HL-60 (cell line): ENCODE data around the gene POU2F3.

Experiments used
- GABPA ChIP-seq: IDR thresholded peaks from 2 replicates; pipeline ENCODE4 v1.6.1; 2012; ENCODE audit warnings: low read depth
- POLR2AphosphoS5 ChIP-seq: IDR thresholded peaks from 2 replicates; pipeline ENCODE4 v1.6.1; 2012; ENCODE audit warnings: low read depth
- TF ChIP-seq, protein P1 (sequence below): IDR thresholded peaks from one replicate; pipeline ENCODE4 v1.5.1; 2011; ENCODE audit warnings: low read length, control low read depth, inconsistent platforms; ENCODE audit not compliant: insufficient read depth

DNA sequence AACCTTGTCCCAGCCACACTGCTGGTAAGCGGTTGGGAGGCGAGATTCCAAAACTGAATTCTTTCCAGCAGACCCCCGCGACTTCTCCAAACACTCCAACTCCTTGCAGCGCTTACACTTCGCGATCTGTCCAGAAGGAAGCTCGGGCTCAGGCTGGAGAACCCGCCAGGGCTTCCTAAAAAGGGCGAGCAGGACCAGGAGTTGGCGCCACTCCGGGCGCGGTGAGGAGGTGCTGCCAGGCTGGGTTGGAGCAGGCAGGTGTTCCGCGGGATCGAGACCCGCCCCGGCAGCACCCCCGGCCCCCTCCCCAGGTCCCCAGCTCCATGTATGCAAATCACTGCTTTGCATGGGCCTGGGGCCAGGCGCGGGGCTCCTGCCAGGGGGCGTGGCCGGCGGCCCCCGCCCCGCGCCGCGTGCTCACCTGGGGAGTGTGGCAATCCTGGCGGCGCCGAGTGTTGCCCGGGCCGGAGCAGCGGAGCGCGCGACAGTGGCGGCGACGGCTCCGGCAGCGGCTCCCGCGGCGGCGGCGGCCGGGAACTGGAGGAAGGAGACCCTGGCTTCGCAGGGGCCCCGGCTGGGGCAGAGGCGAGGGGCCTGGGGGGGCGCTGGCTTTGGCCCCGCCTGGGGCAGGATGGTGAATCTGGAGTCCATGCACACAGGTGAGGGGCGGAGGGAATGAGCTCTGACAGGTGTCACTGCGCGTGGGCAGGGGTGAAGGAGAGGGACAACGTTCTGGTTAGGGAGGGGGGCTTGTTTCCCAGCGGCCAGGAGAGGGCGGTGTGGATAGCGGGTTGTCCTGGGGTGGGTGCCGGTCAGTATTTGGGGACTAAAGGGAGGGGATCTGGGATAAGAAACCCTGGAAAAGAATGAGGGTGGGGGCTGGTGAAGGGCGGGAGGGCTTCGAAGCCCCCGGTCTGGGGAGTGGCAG is at the start of gene POU2F3:
- TF ChIP-seq GABPA (no peak), POLR2AphosphoS5 (no peak)
- TF ChIP-seq, protein P1, sequence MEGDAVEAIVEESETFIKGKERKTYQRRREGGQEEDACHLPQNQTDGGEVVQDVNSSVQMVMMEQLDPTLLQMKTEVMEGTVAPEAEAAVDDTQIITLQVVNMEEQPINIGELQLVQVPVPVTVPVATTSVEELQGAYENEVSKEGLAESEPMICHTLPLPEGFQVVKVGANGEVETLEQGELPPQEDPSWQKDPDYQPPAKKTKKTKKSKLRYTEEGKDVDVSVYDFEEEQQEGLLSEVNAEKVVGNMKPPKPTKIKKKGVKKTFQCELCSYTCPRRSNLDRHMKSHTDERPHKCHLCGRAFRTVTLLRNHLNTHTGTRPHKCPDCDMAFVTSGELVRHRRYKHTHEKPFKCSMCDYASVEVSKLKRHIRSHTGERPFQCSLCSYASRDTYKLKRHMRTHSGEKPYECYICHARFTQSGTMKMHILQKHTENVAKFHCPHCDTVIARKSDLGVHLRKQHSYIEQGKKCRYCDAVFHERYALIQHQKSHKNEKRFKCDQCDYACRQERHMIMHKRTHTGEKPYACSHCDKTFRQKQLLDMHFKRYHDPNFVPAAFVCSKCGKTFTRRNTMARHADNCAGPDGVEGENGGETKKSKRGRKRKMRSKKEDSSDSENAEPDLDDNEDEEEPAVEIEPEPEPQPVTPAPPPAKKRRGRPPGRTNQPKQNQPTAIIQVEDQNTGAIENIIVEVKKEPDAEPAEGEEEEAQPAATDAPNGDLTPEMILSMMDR = no peak
